ENCODE data around the gene ADM5.

The ADM5 gene

GRCh38 chr19:49687150-49687549 is 2.2 kb upstream of the ADM5 start:
- Histone ChIP-seq H4K20me1 (ENCODE audit: insufficient read depth, low read length) (no peaks in the 10 kb centered on the region), H3K27ac (ENCODE audit: low read depth, low read length, poor library complexity, severe bottlenecking) (no peak overlapping the region), H3K4me3 (ENCODE audit: low read depth, low read length, poor library complexity, severe bottlenecking) (no peak overlapping the region), H3K36me3 (ENCODE audit: insufficient read depth, low read length) (peaks cover 81% of the 10 kb centered on the region), H3K9me2 (ENCODE audit: low read depth, low read length) (no peaks in the 10 kb centered on the region), H3K9ac (ENCODE audit: low read length) (no peak overlapping the region), H3K4me1 (ENCODE audit: insufficient read depth, low read length, severe bottlenecking) (peaks cover 15% of the 10 kb centered on the region), H3K9me3 (ENCODE audit: low read length) (no peaks in the 10 kb centered on the region), H3K27me3 (ENCODE audit: insufficient read depth, low read length) (no peaks in the 10 kb centered on the region), H3F3A (ENCODE audit: insufficient read depth, low read length) (no peaks in the 10 kb centered on the region), H3K4me2 (ENCODE audit: low read length) (no peak overlapping the region), H2AFZ (ENCODE audit: low read length) (no peak overlapping the region), H3K79me2 (ENCODE audit: insufficient read depth, low read length) (no peaks in the 10 kb centered on the region)
- TF ChIP-seq EZH2 (IDR thresholded peaks at IDR 0.05; ENCODE audit: borderline replicate concordance, low read length): no peak

- peaks cover 75% of the 10 kb centered on the region for H3K36me3 ChIP-seq (ENCODE audit: insufficient read depth, low read length)
- no peaks in the 10 kb centered on the region for H3K27me3 ChIP-seq (ENCODE audit: insufficient read depth, low read length)
- no peaks in the 10 kb centered on the region for H3K9me2 ChIP-seq (ENCODE audit: low read depth, low read length)
- H4K20me1 ChIP-seq (ENCODE audit: insufficient read depth, low read length): no peaks in the 10 kb centered on the region
- H3K4me3 ChIP-seq (ENCODE audit: low read depth, low read length, poor library complexity, severe bottlenecking): no peak overlapping the region
- peaks cover 19% of the 10 kb centered on the region for H3K4me1 ChIP-seq (ENCODE audit: insufficient read depth, low read length, severe bottlenecking)
- H3F3A ChIP-seq (ENCODE audit: insufficient read depth, low read length): no peaks in the 10 kb centered on the region
- no peak overlapping the region for H3K4me2 ChIP-seq (ENCODE audit: low read length)
- H2AFZ ChIP-seq (ENCODE audit: low read length): no peak overlapping the region
- TF ChIP-seq EZH2 (IDR thresholded peaks at IDR 0.05; ENCODE audit: borderline replicate concordance, low read length): no peak
- TF ChIP-seq CTCF (IDR thresholded peaks at IDR 0.05; ENCODE audit: low read length): no peak
- H3K27ac ChIP-seq (ENCODE audit: low read depth, low read length, poor library complexity, severe bottlenecking): no peak overlapping the region
- H3K9me3 ChIP-seq (ENCODE audit: low read length): no peaks in the 10 kb centered on the region
- H3K79me2 ChIP-seq (ENCODE audit: insufficient read depth, low read length): no peaks in the 10 kb centered on the region
- no peak overlapping the region for H3K9ac ChIP-seq (ENCODE audit: low read length)
Observed at GRCh38 chr19:49687566-49688316, 1.7 kb upstream of the ADM5 start.

- 0 out of 2 replicates have a peak, but pooled peaks cover 3% of the 10 kb centered on the region for H3F3A ChIP-seq (ENCODE audit: insufficient read depth, low read length)
- TF ChIP-seq CTCF (IDR thresholded peaks at IDR 0.05; ENCODE audit: low read length): no peak
- TF ChIP-seq EZH2 (IDR thresholded peaks at IDR 0.05; ENCODE audit: borderline replicate concordance, low read length): no peak
- no peaks in the 10 kb centered on the region for H3K79me2 ChIP-seq (ENCODE audit: insufficient read depth, low read length)
- no peak overlapping the region for H3K4me2 ChIP-seq (ENCODE audit: low read length)
- H3K9ac ChIP-seq (ENCODE audit: low read length): no peak overlapping the region
- H3K4me1 ChIP-seq (ENCODE audit: insufficient read depth, low read length, severe bottlenecking): peaks cover 19% of the 10 kb centered on the region
- H3K27ac ChIP-seq (ENCODE audit: low read depth, low read length, poor library complexity, severe bottlenecking): no peak overlapping the region
- no peaks in the 10 kb centered on the region for H3K27me3 ChIP-seq (ENCODE audit: insufficient read depth, low read length)
- H3K36me3 ChIP-seq (ENCODE audit: insufficient read depth, low read length): peaks cover 67% of the 10 kb centered on the region
- no peaks in the 10 kb centered on the region for H3K9me2 ChIP-seq (ENCODE audit: low read depth, low read length)
- no peaks in the 10 kb centered on the region for H4K20me1 ChIP-seq (ENCODE audit: insufficient read depth, low read length)
- no peak overlapping the region for H2AFZ ChIP-seq (ENCODE audit: low read length)
- no peaks in the 10 kb centered on the region for H3K9me3 ChIP-seq (ENCODE audit: low read length)
- no peak overlapping the region for H3K4me3 ChIP-seq (ENCODE audit: low read depth, low read length, poor library complexity, severe bottlenecking)
Observed at GRCh38 chr19:49688531-49689132, 762 bp upstream of the ADM5 start.
